ENCODE results near the gene HOXA4.

DNA sequence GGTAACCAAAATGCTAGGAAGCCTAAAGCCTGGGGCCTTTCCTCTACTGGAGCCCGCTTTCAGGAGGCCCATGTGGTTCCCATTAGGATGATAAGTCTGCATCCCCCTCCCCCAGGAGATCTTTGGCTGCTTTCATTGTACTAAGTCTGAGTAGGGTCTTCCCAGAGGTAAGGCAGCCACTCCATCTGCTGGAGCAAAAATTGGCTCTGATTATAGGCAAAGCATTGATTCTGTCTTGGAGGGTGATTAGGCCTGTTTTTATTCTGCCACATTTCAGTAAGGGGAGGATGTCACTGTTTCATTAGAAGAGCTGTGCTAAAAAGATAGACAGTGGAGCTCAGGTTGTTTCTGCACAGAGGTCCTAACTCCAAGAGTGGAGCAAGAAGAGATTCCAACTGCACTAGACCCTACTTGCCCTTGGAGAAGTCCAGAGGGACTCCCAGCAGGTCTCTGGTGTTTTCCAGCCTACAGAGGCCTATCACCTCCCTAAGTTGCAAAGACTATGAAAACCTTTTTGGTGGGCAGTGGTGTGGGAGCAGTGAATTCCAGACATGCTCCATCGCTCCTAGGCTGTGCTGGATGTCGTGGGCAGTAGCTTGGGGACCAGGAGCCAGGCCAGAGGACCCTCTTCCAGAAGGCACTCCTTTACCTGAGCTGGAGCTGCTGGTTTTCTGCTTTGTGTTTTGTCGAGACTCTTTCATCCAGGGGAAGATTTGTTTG is 20.9 kb downstream of the HOXA4 start:
- TF ChIP-seq, protein P1, sequence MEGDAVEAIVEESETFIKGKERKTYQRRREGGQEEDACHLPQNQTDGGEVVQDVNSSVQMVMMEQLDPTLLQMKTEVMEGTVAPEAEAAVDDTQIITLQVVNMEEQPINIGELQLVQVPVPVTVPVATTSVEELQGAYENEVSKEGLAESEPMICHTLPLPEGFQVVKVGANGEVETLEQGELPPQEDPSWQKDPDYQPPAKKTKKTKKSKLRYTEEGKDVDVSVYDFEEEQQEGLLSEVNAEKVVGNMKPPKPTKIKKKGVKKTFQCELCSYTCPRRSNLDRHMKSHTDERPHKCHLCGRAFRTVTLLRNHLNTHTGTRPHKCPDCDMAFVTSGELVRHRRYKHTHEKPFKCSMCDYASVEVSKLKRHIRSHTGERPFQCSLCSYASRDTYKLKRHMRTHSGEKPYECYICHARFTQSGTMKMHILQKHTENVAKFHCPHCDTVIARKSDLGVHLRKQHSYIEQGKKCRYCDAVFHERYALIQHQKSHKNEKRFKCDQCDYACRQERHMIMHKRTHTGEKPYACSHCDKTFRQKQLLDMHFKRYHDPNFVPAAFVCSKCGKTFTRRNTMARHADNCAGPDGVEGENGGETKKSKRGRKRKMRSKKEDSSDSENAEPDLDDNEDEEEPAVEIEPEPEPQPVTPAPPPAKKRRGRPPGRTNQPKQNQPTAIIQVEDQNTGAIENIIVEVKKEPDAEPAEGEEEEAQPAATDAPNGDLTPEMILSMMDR (conservative IDR thresholded peaks at IDR 0.05; ENCODE audit: low read depth, low read length), result no peak
- TF ChIP-seq RFX5 (IDR thresholded peaks at IDR 0.05; ENCODE audit: low read depth, low read length), result no peak
- no peak for TF ChIP-seq POLR2A (IDR thresholded peaks at IDR 0.05; ENCODE audit: low read depth, low read length)
- no peak for TF ChIP-seq CEBPB (IDR thresholded peaks at IDR 0.05; ENCODE audit: low read depth, low read length)

Data from IMR-90 (cell line).